ES-I3 (cell line): ENCODE data around the gene RAD51AP1.

Experiments
- H3K36me3 ChIP-seq: 2 replicates; pipeline ENCODE4 v1.6.1; 2013; ENCODE audit warnings: mild to moderate bottlenecking, low read length, control low read depth, moderate library complexity; ENCODE audit not compliant: insufficient read depth
- H3K4me1 ChIP-seq: 2 replicates; pipeline ENCODE4 v1.6.1; 2013; ENCODE audit warnings: mild to moderate bottlenecking, control low read depth, low read length; ENCODE audit not compliant: insufficient read depth
- H3K9ac ChIP-seq: 2 replicates; pipeline ENCODE4 v1.6.1; 2013; ENCODE audit warnings: low read depth, mild to moderate bottlenecking, low read length, moderate library complexity
- H3K9me3 ChIP-seq: 2 replicates; pipeline ENCODE4 v1.6.1; 2013; ENCODE audit warnings: mild to moderate bottlenecking, low read length, moderate library complexity; ENCODE audit not compliant: control insufficient read depth, insufficient read depth

Gene RAD51AP1

GRCh38 chr12:4530160-4530559 is 8.5 kb upstream of the RAD51AP1 start:
- no peak overlapping the region for H3K9ac ChIP-seq
- no peaks in the 10 kb centered on the region for H3K4me1 ChIP-seq
- H3K9me3 ChIP-seq = no peaks in the 10 kb centered on the region
- H3K36me3 ChIP-seq = peaks cover 7% of the 10 kb centered on the region; the same call in 1 of the 2 replicates

- Histone ChIP-seq H3K36me3 (peaks cover 7% of the 10 kb centered on the region; the same call in 1 of the 2 replicates), H3K4me1 (no peaks in the 10 kb centered on the region), H3K9me3 (no peaks in the 10 kb centered on the region)
Measured at GRCh38 chr12:4530982-4531586, 7.6 kb upstream of the RAD51AP1 start.

GRCh38 chr12:4535092-4535491 is 3.6 kb upstream of the RAD51AP1 start:
- Histone ChIP-seq H3K36me3 (peaks cover 7% of the 10 kb centered on the region; the same call in 1 of the 2 replicates), H3K4me1 (peaks cover 4% of the 10 kb centered on the region), H3K9me3 (no peaks in the 10 kb centered on the region), H3K9ac (no peak overlapping the region)

More at GRCh38 chr12:4530982-4531586, 7.6 kb upstream of the RAD51AP1 start:
- no peak overlapping the region for H3K9ac ChIP-seq

- H3K9me3 ChIP-seq = no peaks in the 10 kb centered on the region
- no peak overlapping the region for H3K9ac ChIP-seq
- peaks cover 5% of the 10 kb centered on the region for H3K4me1 ChIP-seq
- peaks cover 7% of the 10 kb centered on the region; the same call in 1 of the 2 replicates for H3K36me3 ChIP-seq
Measured at GRCh38 chr12:4535871-4536270, 2.8 kb upstream of the RAD51AP1 start.

GRCh38 chr12:4539167-4539870 is 629 bp downstream of the RAD51AP1 start:
- H3K4me1 ChIP-seq = peaks cover 5% of the 10 kb centered on the region
- H3K9me3 ChIP-seq = no peaks in the 10 kb centered on the region
- H3K9ac ChIP-seq = peak overlapping the region; percentile 73
- no peaks in the 10 kb centered on the region for H3K36me3 ChIP-seq

- H3K36me3 ChIP-seq = no peaks in the 10 kb centered on the region
- no peak overlapping the region for H3K9ac ChIP-seq
Measured at GRCh38 chr12:4540170-4540569, 1.5 kb downstream of the RAD51AP1 start.

GRCh38 chr12:4540638-4541037 is 1.9 kb downstream of the RAD51AP1 start:
- no peaks in the 10 kb centered on the region for H3K9me3 ChIP-seq
- no peak overlapping the region for H3K9ac ChIP-seq
- H3K36me3 ChIP-seq = no peaks in the 10 kb centered on the region
- peaks cover 5% of the 10 kb centered on the region for H3K4me1 ChIP-seq

More at GRCh38 chr12:4540170-4540569, 1.5 kb downstream of the RAD51AP1 start:
- Histone ChIP-seq H3K4me1 (peaks cover 5% of the 10 kb centered on the region), H3K9me3 (no peaks in the 10 kb centered on the region)

- H3K4me1 ChIP-seq = peaks cover 8% of the 10 kb centered on the region
- no peaks in the 10 kb centered on the region for H3K9me3 ChIP-seq
- H3K9ac ChIP-seq = no peak overlapping the region
- peaks cover 4% of the 10 kb centered on the region for H3K36me3 ChIP-seq
Measured at GRCh38 chr12:4545195-4545594, 6.5 kb downstream of the RAD51AP1 start.

GRCh38 chr12:4552191-4552590 is 13.5 kb downstream of the RAD51AP1 start:
- Histone ChIP-seq H3K9me3 (no peaks in the 10 kb centered on the region), H3K36me3 (peaks cover 7% of the 10 kb centered on the region), H3K9ac (no peak overlapping the region), H3K4me1 (peaks cover 8% of the 10 kb centered on the region)

- Histone ChIP-seq H3K36me3 (peaks cover 10% of the 10 kb centered on the region), H3K9me3 (no peaks in the 10 kb centered on the region), H3K4me1 (peaks cover 6% of the 10 kb centered on the region), H3K9ac (no peak overlapping the region)
Measured at GRCh38 chr12:4553943-4554342, 15.3 kb downstream of the RAD51AP1 start.

GRCh38 chr12:4555804-4556203 is 17.1 kb downstream of the RAD51AP1 start:
- Histone ChIP-seq H3K4me1 (no peaks in the 10 kb centered on the region), H3K9ac (no peak overlapping the region), H3K36me3 (peaks cover 5% of the 10 kb centered on the region), H3K9me3 (no peaks in the 10 kb centered on the region)

GRCh38 chr12:4556735-4557530 is 18.2 kb downstream of the RAD51AP1 start:
- Histone ChIP-seq H3K36me3 (peaks cover 5% of the 10 kb centered on the region), H3K9ac (no peak overlapping the region), H3K4me1 (no peaks in the 10 kb centered on the region), H3K9me3 (no peaks in the 10 kb centered on the region)

GRCh38 chr12:4557586-4557985 is 18.9 kb downstream of the RAD51AP1 start:
- Histone ChIP-seq H3K9ac (no peak overlapping the region), H3K36me3 (peaks cover 5% of the 10 kb centered on the region), H3K9me3 (no peaks in the 10 kb centered on the region), H3K4me1 (no peaks in the 10 kb centered on the region)

GRCh38 chr12:4558171-4558570 is 19.5 kb downstream of the RAD51AP1 start:
- no peaks in the 10 kb centered on the region for H3K4me1 ChIP-seq
- H3K9me3 ChIP-seq = no peaks in the 10 kb centered on the region
- peaks cover 5% of the 10 kb centered on the region for H3K36me3 ChIP-seq
- no peak overlapping the region for H3K9ac ChIP-seq
